A673 (cell line): ENCODE data around the gene MAML2.

Experiments used
- CTCF ChIP-seq: fragments of 300-800, 200-600 bp; sonication (generic); conservative IDR thresholded peaks from 2 replicates; pipeline ENCODE4 v1.5.1; 2017; ENCODE audit warnings: low read depth, mild to moderate bottlenecking, antibody characterized with exemption, low read length, moderate library complexity, mixed read lengths
- EZH2 ChIP-seq: fragments of 200-600 bp; sonication (generic); IDR thresholded peaks from 2 replicates; pipeline ENCODE4 v1.6.1; 2017; ENCODE audit warnings: borderline replicate concordance, low read depth, mild to moderate bottlenecking, mixed read lengths, antibody characterized with exemption, low read length; ENCODE audit not compliant: poor library complexity, severe bottlenecking

- TF ChIP-seq CTCF (no peak), EZH2 (no peak)
Measured at GRCh38 chr11:96204366-96204659, 138.7 kb downstream of the MAML2 start.
